Activated naive CD4-positive, alpha-beta T cell treated with anti-CD3 and anti-CD28 coated beads, Interleukin-2, amount 50 U/mL, for 24 hours (primary cell): ENCODE results near the gene PIK3R6.
A peak's percentile ranks its signal among the peaks of the same experiment; 100 is the strongest.

Source experiments
- H3K27ac Mint-ChIP-seq: one replicate; pipeline ENCODE4 v1.8.0; 2021; ENCODE audit warnings: mild to moderate bottlenecking, mixed read lengths
- H3K27me3 Mint-ChIP-seq: one replicate; pipeline ENCODE4 v1.8.0; 2021; ENCODE audit warnings: mixed read lengths
- H3K36me3 Mint-ChIP-seq: one replicate; pipeline ENCODE4 v1.8.0; 2021; ENCODE audit warnings: mixed read lengths
- H3K4me1 Mint-ChIP-seq: one replicate; pipeline ENCODE4 v1.8.0; 2021; ENCODE audit warnings: mixed read lengths
- H3K4me3 Mint-ChIP-seq: one replicate; pipeline ENCODE4 v1.8.0; 2021; ENCODE audit warnings: mild to moderate bottlenecking, mixed read lengths
- H3K9me3 Mint-ChIP-seq: one replicate; pipeline ENCODE4 v1.8.0; 2021; ENCODE audit warnings: mixed read lengths

The PIK3R6 gene

GRCh38 chr17:8855477-8856204 is 11.8 kb downstream of the PIK3R6 start:
- H3K4me1 Mint-ChIP-seq: peaks cover 4% of the 10 kb centered on the region

GRCh38 chr17:8851600-8851999 is 15.9 kb downstream of the PIK3R6 start:
- Mint-ChIP-seq H3K9me3 (no peaks in the 10 kb centered on the region), H3K27me3 (no peaks in the 10 kb centered on the region), H3K4me1 (no peaks in the 10 kb centered on the region), H3K27ac (no peak overlapping the region), H3K4me3 (no peak overlapping the region), H3K36me3 (no peaks in the 10 kb centered on the region)

More at GRCh38 chr17:8855477-8856204, 11.8 kb downstream of the PIK3R6 start:
- Mint-ChIP-seq H3K27me3 (no peaks in the 10 kb centered on the region), H3K4me3 (no peak overlapping the region), H3K9me3 (no peaks in the 10 kb centered on the region), H3K27ac (no peak overlapping the region), H3K36me3 (no peaks in the 10 kb centered on the region)

GRCh38 chr17:8849311-8850041 is 18.0 kb downstream of the PIK3R6 start:
- H3K27me3 Mint-ChIP-seq: no peaks in the 10 kb centered on the region
- H3K27ac Mint-ChIP-seq: no peak overlapping the region
- H3K9me3 Mint-ChIP-seq: no peaks in the 10 kb centered on the region
- no peak overlapping the region for H3K4me3 Mint-ChIP-seq
- H3K4me1 Mint-ChIP-seq: no peaks in the 10 kb centered on the region
- no peaks in the 10 kb centered on the region for H3K36me3 Mint-ChIP-seq

GRCh38 chr17:8847891-8848290 is 19.6 kb downstream of the PIK3R6 start:
- H3K9me3 Mint-ChIP-seq: no peaks in the 10 kb centered on the region
- no peaks in the 10 kb centered on the region for H3K27me3 Mint-ChIP-seq
- no peaks in the 10 kb centered on the region for H3K36me3 Mint-ChIP-seq
- no peak overlapping the region for H3K27ac Mint-ChIP-seq
- H3K4me3 Mint-ChIP-seq: no peak overlapping the region
- H3K4me1 Mint-ChIP-seq: no peaks in the 10 kb centered on the region

GRCh38 chr17:8846768-8847211 is 20.7 kb downstream of the PIK3R6 start:
- no peaks in the 10 kb centered on the region for H3K9me3 Mint-ChIP-seq
- H3K4me1 Mint-ChIP-seq: no peaks in the 10 kb centered on the region
- no peak overlapping the region for H3K27ac Mint-ChIP-seq
- H3K4me3 Mint-ChIP-seq: no peak overlapping the region
- H3K27me3 Mint-ChIP-seq: no peaks in the 10 kb centered on the region
- peaks cover 2% of the 10 kb centered on the region for H3K36me3 Mint-ChIP-seq

- no peaks in the 10 kb centered on the region for H3K4me1 Mint-ChIP-seq
- no peaks in the 10 kb centered on the region for H3K27me3 Mint-ChIP-seq
- H3K27ac Mint-ChIP-seq: no peak overlapping the region
- H3K9me3 Mint-ChIP-seq: no peaks in the 10 kb centered on the region
- peaks cover 2% of the 10 kb centered on the region for H3K36me3 Mint-ChIP-seq
- H3K4me3 Mint-ChIP-seq: no peak overlapping the region
These were observed 22.9 kb downstream of the PIK3R6 start for GRCh38 chr17:8844229-8845218.

GRCh38 chr17:8843344-8843743 is 24.1 kb downstream of the PIK3R6 start:
- Mint-ChIP-seq H3K36me3 (peaks cover 2% of the 10 kb centered on the region), H3K27me3 (no peaks in the 10 kb centered on the region), H3K4me3 (no peak overlapping the region), H3K27ac (peak overlapping the region; percentile 61), H3K9me3 (no peaks in the 10 kb centered on the region), H3K4me1 (no peaks in the 10 kb centered on the region)

- Mint-ChIP-seq H3K4me1 (no peaks in the 10 kb centered on the region), H3K36me3 (peaks cover 2% of the 10 kb centered on the region), H3K4me3 (no peak overlapping the region), H3K27ac (no peak overlapping the region), H3K9me3 (no peaks in the 10 kb centered on the region), H3K27me3 (no peaks in the 10 kb centered on the region)
These were observed 25.6 kb downstream of the PIK3R6 start for GRCh38 chr17:8841844-8842243.

- H3K27ac Mint-ChIP-seq: no peak overlapping the region
- no peaks in the 10 kb centered on the region for H3K27me3 Mint-ChIP-seq
- no peaks in the 10 kb centered on the region for H3K4me1 Mint-ChIP-seq
- no peak overlapping the region for H3K4me3 Mint-ChIP-seq
- no peaks in the 10 kb centered on the region for H3K9me3 Mint-ChIP-seq
- H3K36me3 Mint-ChIP-seq: peaks cover 2% of the 10 kb centered on the region
These were observed 28.0 kb downstream of the PIK3R6 start for GRCh38 chr17:8839410-8839935.

GRCh38 chr17:8838551-8839095 is 28.9 kb downstream of the PIK3R6 start:
- H3K27ac Mint-ChIP-seq: no peak overlapping the region
- no peaks in the 10 kb centered on the region for H3K4me1 Mint-ChIP-seq
- no peaks in the 10 kb centered on the region for H3K27me3 Mint-ChIP-seq
- H3K36me3 Mint-ChIP-seq: peaks cover 2% of the 10 kb centered on the region
- H3K9me3 Mint-ChIP-seq: no peaks in the 10 kb centered on the region
- no peak overlapping the region for H3K4me3 Mint-ChIP-seq

- Mint-ChIP-seq H3K9me3 (no peaks in the 10 kb centered on the region), H3K4me1 (no peaks in the 10 kb centered on the region), H3K4me3 (no peak overlapping the region), H3K36me3 (peaks cover 2% of the 10 kb centered on the region), H3K27ac (no peak overlapping the region), H3K27me3 (no peaks in the 10 kb centered on the region)
These were observed 29.9 kb downstream of the PIK3R6 start for GRCh38 chr17:8837563-8838075.

GRCh38 chr17:8836821-8837562 is 30.5 kb downstream of the PIK3R6 start:
- H3K4me3 Mint-ChIP-seq: no peak overlapping the region
- no peaks in the 10 kb centered on the region for H3K36me3 Mint-ChIP-seq
- H3K9me3 Mint-ChIP-seq: no peaks in the 10 kb centered on the region
- H3K4me1 Mint-ChIP-seq: no peaks in the 10 kb centered on the region
- H3K27ac Mint-ChIP-seq: no peak overlapping the region
- H3K27me3 Mint-ChIP-seq: no peaks in the 10 kb centered on the region

GRCh38 chr17:8835631-8836364 is 31.7 kb downstream of the PIK3R6 start:
- Mint-ChIP-seq H3K9me3 (no peaks in the 10 kb centered on the region), H3K4me1 (no peaks in the 10 kb centered on the region), H3K27ac (no peak overlapping the region)

GRCh38 chr17:8835106-8835505 is 32.4 kb downstream of the PIK3R6 start:
- Mint-ChIP-seq H3K4me3 (no peak overlapping the region), H3K27ac (no peak overlapping the region), H3K27me3 (no peaks in the 10 kb centered on the region), H3K9me3 (no peaks in the 10 kb centered on the region), H3K36me3 (no peaks in the 10 kb centered on the region), H3K4me1 (no peaks in the 10 kb centered on the region)

More at GRCh38 chr17:8835631-8836364, 31.7 kb downstream of the PIK3R6 start:
- Mint-ChIP-seq H3K36me3 (no peaks in the 10 kb centered on the region), H3K27me3 (no peaks in the 10 kb centered on the region), H3K4me3 (no peak overlapping the region)
